SU-DHL-6 (cell line): Measurements from ENCODE around the gene PXK.
"Not testable (repeated sequence)": the region's sequence is repeated elsewhere in the genome, so short reads cannot be mapped to it uniquely, and the experiment has no call there.

Experiments used
- CTCF ChIP-seq: fragments of 200-600 bp; sonication (generic); IDR thresholded peaks from one replicate; pipeline ENCODE4 v1.5.1; 2017; ENCODE audit warnings: antibody characterized with exemption, mild to moderate bottlenecking, low read length, moderate library complexity; ENCODE audit not compliant: insufficient read depth, poor library complexity, severe bottlenecking
- EZH2phosphoT487 ChIP-seq: fragments of 200-600 bp; sonication (generic), shearing (Covaris generic); conservative IDR thresholded peaks from 2 replicates; pipeline ENCODE4 v1.6.1; 2018; ENCODE audit warnings: mild to moderate bottlenecking, antibody characterized with exemption, low read length, moderate library complexity, mixed read lengths

GRCh38 chr3:58339146-58339545, 6.5 kb downstream of the PXK start:
- TF ChIP-seq CTCF, EZH2phosphoT487: not testable (repeated sequence)
